Liver (tissue), 9 donors: Measurements from ENCODE around the gene C12orf76. TPM values are rescaled to one million over a fixed set of nuclear protein-coding genes. Genes with fewer than 3 reads are reported as not detected.

Source experiments
- DNase-seq: peaks from one replicate; pipeline ENCODE4 v3.0.0-alpha.2; 2017; ENCODE audit warnings: low spot score
- H3K27ac ChIP-seq, 2 donors: one replicate each; pipeline ENCODE4 v1.7.0; 2013; ENCODE audit warnings: inconsistent platforms in 2 of 2, low read length in 2 of 2, control low read depth in 1 of 2, low read depth in 1 of 2, mild to moderate bottlenecking in 1 of 2
- H3K27me3 ChIP-seq, 4 donors: one replicate each; pipeline versions ENCODE4 v1.6.1 to v1.7.0; 2013; ENCODE audit warnings: low read length in 3 of 4, inconsistent platforms in 1 of 4, mild to moderate bottlenecking in 1 of 4, moderate library complexity in 1 of 4; ENCODE audit not compliant: control insufficient read depth in 4 of 4, insufficient read depth in 4 of 4
- H3K36me3 ChIP-seq, 4 donors: one replicate each; pipeline versions ENCODE4 v1.6.1 to v1.7.0; 2013; ENCODE audit warnings: low read length in 3 of 4, mild to moderate bottlenecking in 3 of 4, low read depth in 1 of 4, moderate library complexity in 1 of 4; ENCODE audit not compliant: control insufficient read depth in 4 of 4, insufficient read depth in 3 of 4
- H3K4me1 ChIP-seq, 4 donors: one replicate each; pipeline versions ENCODE4 v1.6.1 to v1.7.0; 2013; ENCODE audit warnings: low read length in 3 of 4, mild to moderate bottlenecking in 3 of 4, moderate library complexity in 1 of 4; ENCODE audit not compliant: control insufficient read depth in 4 of 4, insufficient read depth in 4 of 4
- H3K4me3 ChIP-seq, 3 donors: one replicate each; pipeline versions ENCODE4 v1.6.1 to v1.7.0; 2013; ENCODE audit warnings: low read length in 3 of 3, control low read depth in 1 of 3, low read depth in 1 of 3, mild to moderate bottlenecking in 1 of 3
- H3K9ac ChIP-seq, 2 donors: one replicate each; pipeline ENCODE4 v1.7.0; 2013; ENCODE audit warnings: low read length in 2 of 2, mild to moderate bottlenecking in 2 of 2, moderate library complexity in 2 of 2, control low read depth in 1 of 2, low read depth in 1 of 2
- H3K9me3 ChIP-seq, 4 donors: one replicate each; pipeline versions ENCODE4 v1.6.1 to v1.7.0; 2013; ENCODE audit warnings: low read length in 3 of 4; ENCODE audit not compliant: control insufficient read depth in 4 of 4
- EGR1 ChIP-seq, 2 donors: IDR thresholded peaks; 2 replicates each; pipeline ENCODE4 v1.6.1; 2016 to 2018; ENCODE audit warnings: antibody characterized with exemption in 2 of 2, low read depth in 2 of 2
- FOXA1 ChIP-seq: IDR thresholded peaks from 2 replicates; pipeline ENCODE4 v1.6.1; 2016; ENCODE audit warnings: antibody characterized with exemption
- FOXA2 ChIP-seq: IDR thresholded peaks from 2 replicates; pipeline ENCODE4 v1.6.1; 2016; ENCODE audit warnings: antibody characterized with exemption
- GABPA ChIP-seq, 2 donors: IDR thresholded peaks in 1 of 2; conservative IDR thresholded peaks in 1 of 2; 2 replicates each; pipeline ENCODE4 v1.6.1; 2016; ENCODE audit warnings: antibody characterized with exemption in 2 of 2, mild to moderate bottlenecking in 1 of 2, moderate library complexity in 1 of 2
- HNF4A ChIP-seq, 2 donors: conservative IDR thresholded peaks; 2 replicates each; pipeline ENCODE4 v1.6.1; 2016; ENCODE audit warnings: antibody characterized with exemption in 2 of 2, mild to moderate bottlenecking in 2 of 2
- HNF4G ChIP-seq: IDR thresholded peaks from 2 replicates; pipeline ENCODE4 v1.6.1; 2016; ENCODE audit warnings: antibody characterized with exemption
- NR2F2 ChIP-seq: IDR thresholded peaks from 2 replicates; pipeline ENCODE4 v1.6.1; 2016; ENCODE audit warnings: antibody characterized with exemption
- RAD21 ChIP-seq, 2 donors: IDR thresholded peaks; 2 replicates each; pipeline ENCODE4 v1.6.1; 2016; ENCODE audit warnings: antibody characterized with exemption in 2 of 2, mild to moderate bottlenecking in 2 of 2
- RXRA ChIP-seq, 2 donors: IDR thresholded peaks; 2 replicates each; pipeline ENCODE4 v1.6.1; 2017 to 2018; ENCODE audit warnings: antibody characterized with exemption in 2 of 2, mild to moderate bottlenecking in 1 of 2
- SP1 ChIP-seq: IDR thresholded peaks from 2 replicates; pipeline ENCODE4 v1.6.1; 2018; ENCODE audit warnings: antibody characterized with exemption, mild to moderate bottlenecking
- TAF1 ChIP-seq: conservative IDR thresholded peaks from 2 replicates; pipeline ENCODE4 v1.6.1; 2016; ENCODE audit warnings: antibody characterized with exemption, mild to moderate bottlenecking
- YY1 ChIP-seq: IDR thresholded peaks from 2 replicates; pipeline ENCODE4 v1.6.1; 2016; ENCODE audit warnings: antibody characterized with exemption, mild to moderate bottlenecking
- WGBS: extraction: QIAGEN DNeasy Blood & Tissue Kit; methylation state at CpG from one replicate; pipeline ENCODE4 v1.1.7; 2013; 5-methylcytosine and 5-hydroxymethylcytosine counted together
- polyA plus RNA-seq, 2 donors: library from polyadenylated mRNA; stranded (reverse) in 1 of 2; unstranded in 1 of 2; fragments of 200-250 nt in 1 of 2; fragments of >200 nt in 1 of 2; fragmentation: Nextera tagmentation in 1 of 2; extraction: Ambion mirVana in 1 of 2; gene quantifications; one replicate each; pipeline versions ENCODE4 v1.2.1 to v1.2.3, GENCODE V29; 2013 to 2015
- total RNA-seq, 2 donors: library from RNA; depleted of rRNA; stranded (reverse); fragments of >200 nt; gene quantifications; one replicate each; pipeline ENCODE4 v1.2.3, GENCODE V29; 2014
- TF ChIP-seq, protein P1 (sequence below): IDR thresholded peaks from 2 replicates; pipeline ENCODE4 v1.6.1; 2016; ENCODE audit warnings: antibody characterized with exemption
- TF ChIP-seq, protein P2 (sequence below): IDR thresholded peaks from 2 replicates; pipeline ENCODE4 v1.6.1; 2016; ENCODE audit warnings: antibody characterized with exemption, mild to moderate bottlenecking
- TF ChIP-seq, protein P3 (sequence below): IDR thresholded peaks from 2 replicates; pipeline ENCODE4 v1.6.1; 2016; ENCODE audit warnings: antibody characterized with exemption
- TF ChIP-seq, protein P4 (sequence below): IDR thresholded peaks from 2 replicates; pipeline ENCODE4 v1.6.1; 2016; ENCODE audit warnings: antibody characterized with exemption
- TF ChIP-seq, protein P5 (sequence below): fragments of 150-350 bp; IDR thresholded peaks from 2 replicates; pipeline ENCODE4 v1.5.1; 2017; ENCODE audit warnings: improper control_type of control experiment, low read depth, low read length; ENCODE audit not compliant: missing input control
- donor health status: healthy.
- donor health status: healthy.
- donor health status: healthy.
- donor health status: healthy.
- donor health status: healthy.

The C12orf76 gene
- total and polyA plus RNA-seq, 4 donors, result 5.6 to 22.4 (median 6.1) TPM

DNA sequence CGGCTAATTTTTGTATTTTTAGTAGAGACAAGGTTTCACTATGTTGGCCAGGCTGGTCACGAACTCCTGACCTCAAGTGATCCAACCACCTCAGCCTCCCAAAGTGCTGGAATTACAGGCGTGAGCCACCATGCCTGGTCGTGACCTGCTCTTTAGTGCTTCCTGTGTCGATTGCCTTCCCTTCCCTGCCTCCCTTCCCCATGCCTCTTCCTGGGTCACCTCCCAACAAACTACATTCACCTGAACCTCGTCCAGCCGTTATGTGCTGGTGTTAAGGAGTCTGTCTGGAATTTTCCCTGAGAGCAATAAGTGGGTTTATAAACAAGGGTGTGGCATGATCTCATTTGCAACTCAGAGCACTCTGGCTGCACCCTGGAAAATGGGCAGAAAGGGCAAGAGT, 32.1 kb upstream of the C12orf76 start (continued):
- TF ChIP-seq, protein P1, sequence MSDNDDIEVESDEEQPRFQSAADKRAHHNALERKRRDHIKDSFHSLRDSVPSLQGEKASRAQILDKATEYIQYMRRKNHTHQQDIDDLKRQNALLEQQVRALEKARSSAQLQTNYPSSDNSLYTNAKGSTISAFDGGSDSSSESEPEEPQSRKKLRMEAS, result no peak
- TF ChIP-seq YY1, result no peak
- no peak for TF ChIP-seq HNF4G

DNA sequence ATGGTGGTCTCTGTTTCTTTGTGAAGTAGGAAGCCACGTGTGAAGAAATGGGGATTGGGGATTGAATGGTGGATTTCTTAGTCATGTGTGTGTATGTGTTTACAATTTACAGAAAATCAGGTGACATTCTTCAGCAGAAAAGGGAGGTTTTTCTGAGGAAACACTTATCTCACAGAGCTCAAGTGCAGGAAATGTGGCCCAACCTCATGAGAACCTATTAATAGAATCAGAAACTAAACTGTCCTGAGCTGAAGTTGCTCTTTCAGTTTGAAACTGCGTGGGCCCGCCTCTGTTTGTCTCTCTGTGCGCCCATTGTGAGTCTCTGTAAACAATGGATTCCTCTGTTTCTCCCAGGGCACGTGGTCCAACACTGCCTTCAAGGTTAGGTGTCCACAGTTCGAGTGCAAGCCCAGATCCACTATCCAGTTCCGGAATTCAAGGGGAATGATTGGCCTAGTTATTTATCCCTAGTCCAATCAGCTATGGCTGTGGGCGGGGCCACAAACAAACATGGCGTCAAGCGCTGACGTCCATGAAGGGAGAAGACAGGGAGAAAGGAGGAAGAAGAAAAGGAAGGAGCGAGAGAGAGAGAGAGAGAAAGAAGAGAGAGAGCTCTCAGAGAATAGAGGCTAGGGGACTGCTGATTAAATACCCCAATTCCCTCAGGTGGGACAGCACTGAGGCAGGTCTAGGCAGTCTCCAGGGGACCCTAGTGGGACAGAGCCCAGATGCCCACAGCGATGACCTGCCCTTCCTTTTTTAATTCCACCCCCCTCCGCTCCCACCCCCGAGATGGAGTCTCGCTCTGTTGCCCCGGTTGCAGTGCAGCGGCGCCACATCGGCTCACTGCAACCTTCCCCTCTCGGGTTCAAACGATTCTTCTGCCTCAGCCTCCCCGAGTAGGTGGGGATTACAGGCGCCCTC, 31.4 kb upstream of the C12orf76 start:
- TF ChIP-seq, protein P2, sequence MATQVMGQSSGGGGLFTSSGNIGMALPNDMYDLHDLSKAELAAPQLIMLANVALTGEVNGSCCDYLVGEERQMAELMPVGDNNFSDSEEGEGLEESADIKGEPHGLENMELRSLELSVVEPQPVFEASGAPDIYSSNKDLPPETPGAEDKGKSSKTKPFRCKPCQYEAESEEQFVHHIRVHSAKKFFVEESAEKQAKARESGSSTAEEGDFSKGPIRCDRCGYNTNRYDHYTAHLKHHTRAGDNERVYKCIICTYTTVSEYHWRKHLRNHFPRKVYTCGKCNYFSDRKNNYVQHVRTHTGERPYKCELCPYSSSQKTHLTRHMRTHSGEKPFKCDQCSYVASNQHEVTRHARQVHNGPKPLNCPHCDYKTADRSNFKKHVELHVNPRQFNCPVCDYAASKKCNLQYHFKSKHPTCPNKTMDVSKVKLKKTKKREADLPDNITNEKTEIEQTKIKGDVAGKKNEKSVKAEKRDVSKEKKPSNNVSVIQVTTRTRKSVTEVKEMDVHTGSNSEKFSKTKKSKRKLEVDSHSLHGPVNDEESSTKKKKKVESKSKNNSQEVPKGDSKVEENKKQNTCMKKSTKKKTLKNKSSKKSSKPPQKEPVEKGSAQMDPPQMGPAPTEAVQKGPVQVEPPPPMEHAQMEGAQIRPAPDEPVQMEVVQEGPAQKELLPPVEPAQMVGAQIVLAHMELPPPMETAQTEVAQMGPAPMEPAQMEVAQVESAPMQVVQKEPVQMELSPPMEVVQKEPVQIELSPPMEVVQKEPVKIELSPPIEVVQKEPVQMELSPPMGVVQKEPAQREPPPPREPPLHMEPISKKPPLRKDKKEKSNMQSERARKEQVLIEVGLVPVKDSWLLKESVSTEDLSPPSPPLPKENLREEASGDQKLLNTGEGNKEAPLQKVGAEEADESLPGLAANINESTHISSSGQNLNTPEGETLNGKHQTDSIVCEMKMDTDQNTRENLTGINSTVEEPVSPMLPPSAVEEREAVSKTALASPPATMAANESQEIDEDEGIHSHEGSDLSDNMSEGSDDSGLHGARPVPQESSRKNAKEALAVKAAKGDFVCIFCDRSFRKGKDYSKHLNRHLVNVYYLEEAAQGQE, result no peak
- TF ChIP-seq YY1 (peak; percentile 95), SP1 (peak; percentile 24), TAF1 (no peak)
- H3K9me3 ChIP-seq, result no peaks in the 10 kb centered on the region
- peak overlapping the region; percentile 19 to 38 for H3K27ac ChIP-seq
- H3K4me1 ChIP-seq, result no peaks in the 10 kb centered on the region
- WGBS, result 81% methylated on average over 24 of the region's 24 CpGs
- H3K4me3 ChIP-seq, result no peak overlapping the region
- no peaks in the 10 kb centered on the region for H3K27me3 ChIP-seq
- H3K9ac ChIP-seq, result no peak overlapping the region
- no peaks in the 10 kb centered on the region for H3K36me3 ChIP-seq
- DNase-seq, result no peak

DNA sequence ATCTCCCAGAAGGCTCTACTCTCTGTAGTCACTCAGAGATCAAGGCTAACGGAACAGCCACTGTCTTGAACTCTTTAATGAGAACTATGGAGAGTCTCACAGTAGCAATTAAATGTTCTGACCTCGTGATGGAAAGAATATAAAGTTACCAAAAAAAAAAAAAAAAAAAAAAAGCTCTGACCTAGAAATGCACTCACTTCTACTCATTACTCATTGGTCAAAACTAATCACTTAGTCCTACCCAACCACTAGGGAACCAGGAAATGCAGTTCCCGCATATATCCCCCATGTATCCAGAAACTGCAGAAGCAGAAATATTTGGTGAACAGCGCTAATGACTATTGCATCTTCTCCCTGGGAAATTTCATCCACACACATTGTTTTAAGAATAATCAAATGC, 29.5 kb upstream of the C12orf76 start:
- H3K4me3 ChIP-seq, result no peak overlapping the region
- H3K9ac ChIP-seq, result no peak overlapping the region
- H3K27me3 ChIP-seq, result no peaks in the 10 kb centered on the region
- DNase-seq, result no peak
- TF ChIP-seq, protein P3, sequence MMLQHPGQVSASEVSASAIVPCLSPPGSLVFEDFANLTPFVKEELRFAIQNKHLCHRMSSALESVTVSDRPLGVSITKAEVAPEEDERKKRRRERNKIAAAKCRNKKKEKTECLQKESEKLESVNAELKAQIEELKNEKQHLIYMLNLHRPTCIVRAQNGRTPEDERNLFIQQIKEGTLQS, result no peak
- TF ChIP-seq, protein P4, sequence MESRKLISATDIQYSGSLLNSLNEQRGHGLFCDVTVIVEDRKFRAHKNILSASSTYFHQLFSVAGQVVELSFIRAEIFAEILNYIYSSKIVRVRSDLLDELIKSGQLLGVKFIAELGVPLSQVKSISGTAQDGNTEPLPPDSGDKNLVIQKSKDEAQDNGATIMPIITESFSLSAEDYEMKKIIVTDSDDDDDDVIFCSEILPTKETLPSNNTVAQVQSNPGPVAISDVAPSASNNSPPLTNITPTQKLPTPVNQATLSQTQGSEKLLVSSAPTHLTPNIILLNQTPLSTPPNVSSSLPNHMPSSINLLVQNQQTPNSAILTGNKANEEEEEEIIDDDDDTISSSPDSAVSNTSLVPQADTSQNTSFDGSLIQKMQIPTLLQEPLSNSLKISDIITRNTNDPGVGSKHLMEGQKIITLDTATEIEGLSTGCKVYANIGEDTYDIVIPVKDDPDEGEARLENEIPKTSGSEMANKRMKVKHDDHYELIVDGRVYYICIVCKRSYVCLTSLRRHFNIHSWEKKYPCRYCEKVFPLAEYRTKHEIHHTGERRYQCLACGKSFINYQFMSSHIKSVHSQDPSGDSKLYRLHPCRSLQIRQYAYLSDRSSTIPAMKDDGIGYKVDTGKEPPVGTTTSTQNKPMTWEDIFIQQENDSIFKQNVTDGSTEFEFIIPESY, result no peak
- TF ChIP-seq NR2F2 (no peak), SP1 (no peak), GABPA (IDR thresholded peaks at IDR 0.05 in 1 of 2, conservative IDR thresholded peaks at IDR 0.05 in 1 of 2) (no peak), EGR1 (IDR thresholded peaks at IDR 0.05; ENCODE audit: low read depth in 2 of 2) (no peak), HNF4G (no peak), RXRA (IDR thresholded peaks at IDR 0.05) (no peak), RAD21 (IDR thresholded peaks at IDR 0.05) (no peak), YY1 (no peak), TAF1 (no peak), FOXA2 (no peak), HNF4A (conservative IDR thresholded peaks at IDR 0.05) (no peak), FOXA1 (no peak)
- TF ChIP-seq, protein P1, result no peak
- TF ChIP-seq, protein P5, sequence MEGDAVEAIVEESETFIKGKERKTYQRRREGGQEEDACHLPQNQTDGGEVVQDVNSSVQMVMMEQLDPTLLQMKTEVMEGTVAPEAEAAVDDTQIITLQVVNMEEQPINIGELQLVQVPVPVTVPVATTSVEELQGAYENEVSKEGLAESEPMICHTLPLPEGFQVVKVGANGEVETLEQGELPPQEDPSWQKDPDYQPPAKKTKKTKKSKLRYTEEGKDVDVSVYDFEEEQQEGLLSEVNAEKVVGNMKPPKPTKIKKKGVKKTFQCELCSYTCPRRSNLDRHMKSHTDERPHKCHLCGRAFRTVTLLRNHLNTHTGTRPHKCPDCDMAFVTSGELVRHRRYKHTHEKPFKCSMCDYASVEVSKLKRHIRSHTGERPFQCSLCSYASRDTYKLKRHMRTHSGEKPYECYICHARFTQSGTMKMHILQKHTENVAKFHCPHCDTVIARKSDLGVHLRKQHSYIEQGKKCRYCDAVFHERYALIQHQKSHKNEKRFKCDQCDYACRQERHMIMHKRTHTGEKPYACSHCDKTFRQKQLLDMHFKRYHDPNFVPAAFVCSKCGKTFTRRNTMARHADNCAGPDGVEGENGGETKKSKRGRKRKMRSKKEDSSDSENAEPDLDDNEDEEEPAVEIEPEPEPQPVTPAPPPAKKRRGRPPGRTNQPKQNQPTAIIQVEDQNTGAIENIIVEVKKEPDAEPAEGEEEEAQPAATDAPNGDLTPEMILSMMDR, result no peak
- TF ChIP-seq, protein P2, result no peak
- no peaks in the 10 kb centered on the region for H3K9me3 ChIP-seq
- H3K27ac ChIP-seq, result no peak overlapping the region
- 91% methylated on average over 4 of the region's 4 CpGs for WGBS
- H3K36me3 ChIP-seq, result no peaks in the 10 kb centered on the region
- peaks cover 0 to 6% (median 2%) of the 10 kb centered on the region in 4 donors for H3K4me1 ChIP-seq
